Activated T-helper 1 cell treated with Interleukin-2 at 50 U/mL for 16 hours (primary cell): ENCODE results near the gene BRD7.

Experiments used
- DNase-seq: peaks from one replicate; pipeline ENCODE4 v3.0.0-alpha.2; 2020; ENCODE audit warnings: low read depth

The BRD7 gene

GRCh38 chr16:50303041-50303604, 65.7 kb downstream of the BRD7 start:
- no peak for DNase-seq

DNA sequence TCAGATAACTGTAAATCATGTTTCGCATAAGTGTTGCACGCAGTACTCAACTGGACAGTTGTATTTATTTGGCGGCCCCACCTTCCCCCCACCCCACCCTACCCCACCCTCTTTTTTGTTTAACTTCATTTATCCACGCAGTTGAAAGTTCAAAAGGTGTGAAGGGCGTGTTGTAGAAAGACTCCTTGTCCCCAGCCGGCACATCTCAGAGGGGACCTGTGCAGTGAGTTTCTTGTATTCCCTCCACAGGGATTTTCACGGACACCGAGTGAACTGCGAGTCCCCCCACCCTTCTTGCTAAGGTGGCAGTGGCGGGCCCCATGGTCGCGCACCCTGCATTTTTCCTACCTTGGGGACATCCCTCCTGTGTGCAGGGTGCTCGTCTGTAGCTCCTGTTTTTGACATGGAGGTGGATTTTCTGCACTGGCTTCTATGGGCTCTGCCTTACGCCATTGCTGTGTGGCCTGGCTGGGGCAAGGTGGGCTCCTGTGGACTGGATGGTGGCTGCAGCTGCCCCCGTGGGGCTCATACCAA, 66.2 kb downstream of the BRD7 start:
- DNase-seq = no peak

DNA sequence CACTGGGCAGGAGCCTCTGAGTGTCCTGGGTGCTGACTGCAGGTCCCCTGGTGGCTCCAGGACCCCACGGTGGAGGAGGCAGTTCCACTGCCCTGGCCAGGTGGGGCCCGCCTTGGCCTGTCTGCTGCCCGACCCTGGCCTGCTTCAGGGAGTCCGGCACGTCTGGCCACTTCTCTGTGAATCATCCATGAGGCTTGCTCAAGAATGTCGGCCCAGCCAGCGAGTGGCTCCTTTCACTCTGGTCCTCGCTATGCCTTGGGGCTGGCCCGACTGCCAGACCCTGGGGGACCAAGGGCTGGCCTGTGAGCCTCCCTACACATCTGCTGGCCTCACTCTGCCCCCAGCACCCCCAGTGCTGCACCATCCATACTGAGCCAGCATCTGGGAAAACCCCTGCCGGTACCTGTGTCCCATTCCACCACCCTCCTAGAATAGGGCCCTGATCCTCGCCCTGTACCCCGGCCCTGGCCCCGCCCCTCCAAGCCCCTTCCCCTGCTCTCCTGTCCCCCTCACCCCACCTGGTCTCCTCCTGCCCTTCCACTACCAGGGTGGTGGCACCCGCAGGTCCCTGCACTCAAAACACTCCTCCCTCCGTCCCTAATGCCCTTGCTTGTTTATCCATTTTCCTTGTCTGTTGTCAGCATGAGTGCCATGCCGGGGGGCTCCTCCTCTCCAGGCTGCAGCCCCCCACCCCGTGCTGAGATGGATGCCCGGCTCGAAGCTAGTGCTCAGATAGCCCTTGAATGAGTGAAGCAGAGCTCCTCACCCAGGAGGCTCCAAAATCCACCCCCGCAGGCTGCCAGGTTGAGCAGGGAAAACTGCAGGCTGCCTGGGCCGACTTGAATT, 66.9 kb downstream of the BRD7 start:
- no peak for DNase-seq

- DNase-seq = no peak
Measured at GRCh38 chr16:50300942-50301625, 67.7 kb downstream of the BRD7 start.

DNA sequence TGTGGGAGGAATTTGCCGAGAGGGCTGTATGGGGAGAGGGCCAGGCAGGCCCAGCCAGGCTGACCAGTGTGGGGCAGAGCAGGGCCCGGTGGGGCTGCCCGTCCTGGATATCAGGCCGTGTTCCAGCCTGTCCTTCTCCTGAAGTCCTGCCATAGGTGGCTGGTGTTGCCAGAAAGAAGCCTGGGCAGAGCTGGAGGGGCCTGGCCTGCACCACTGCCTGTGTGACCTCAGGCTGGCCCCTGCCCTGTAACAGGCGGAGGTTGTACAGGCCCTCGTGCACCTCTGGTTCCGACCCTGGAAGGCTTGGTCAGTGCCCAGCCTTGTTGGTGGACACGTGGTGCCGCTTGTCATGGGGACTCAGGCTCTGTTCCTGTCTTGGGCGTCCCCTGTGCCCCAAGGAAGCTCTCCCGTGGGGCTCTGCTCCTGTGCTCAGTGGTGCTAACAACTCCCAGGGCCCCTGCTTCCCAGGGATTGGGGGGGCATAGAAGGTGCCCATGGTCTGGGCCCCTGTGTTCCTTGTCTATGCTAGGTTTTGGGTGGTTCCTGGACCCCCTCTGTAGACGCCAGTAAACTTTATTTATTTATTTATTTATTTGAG, 69.2 kb downstream of the BRD7 start:
- DNase-seq = no peak

DNA sequence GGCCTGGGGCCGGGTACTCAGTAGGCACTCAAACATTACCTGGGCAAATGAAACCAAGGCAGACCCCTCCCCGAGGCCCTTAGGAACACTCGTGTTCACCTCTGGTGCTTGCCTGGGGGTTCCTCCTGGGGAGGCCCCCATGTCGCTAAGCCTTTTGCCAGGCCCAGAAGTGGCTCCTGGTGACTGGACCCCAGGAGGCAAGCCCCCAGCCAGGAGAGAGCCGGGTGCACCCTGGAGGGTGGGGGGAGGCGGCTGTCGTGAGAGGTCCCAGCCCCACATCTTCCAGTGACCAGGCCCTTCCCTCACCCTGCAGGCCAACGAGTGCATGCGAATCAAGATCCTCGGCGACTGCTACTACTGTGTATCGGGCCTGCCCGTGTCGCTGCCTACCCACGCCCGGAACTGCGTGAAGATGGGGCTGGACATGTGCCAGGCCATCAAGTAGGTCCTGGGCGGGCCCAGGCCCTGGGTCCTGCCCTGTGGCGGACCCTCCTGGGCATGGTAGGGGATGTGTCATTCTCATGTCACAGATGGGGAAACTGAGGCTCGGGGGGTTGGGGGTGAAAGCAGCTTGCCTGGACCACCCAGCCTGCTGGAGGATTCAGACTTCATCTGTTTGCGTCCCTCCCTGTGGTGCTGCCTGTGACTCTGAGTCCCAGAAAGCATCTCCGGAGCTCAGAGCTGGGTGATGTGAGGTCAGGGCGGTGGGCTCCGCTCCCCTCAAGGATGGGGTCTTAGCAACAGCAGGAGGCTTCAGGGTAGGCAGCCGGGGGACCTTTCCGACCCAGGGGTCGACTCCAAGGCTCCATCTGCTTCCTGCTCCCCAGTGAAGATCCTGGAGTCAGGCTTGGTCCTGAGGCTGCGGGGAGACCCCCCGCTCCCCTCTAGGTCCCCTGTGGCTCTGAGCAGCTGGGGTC, 69.9 kb downstream of the BRD7 start:
- DNase-seq = no peak

- no peak for DNase-seq
Measured at GRCh38 chr16:50298075-50298460, 70.7 kb downstream of the BRD7 start.

- no peak for DNase-seq
Measured at GRCh38 chr16:50297301-50298074, 71.3 kb downstream of the BRD7 start.

- no peak for DNase-seq
Measured at GRCh38 chr16:50296807-50297206, 72.0 kb downstream of the BRD7 start.

- no peak for DNase-seq
Measured at GRCh38 chr16:50295541-50296132, 73.2 kb downstream of the BRD7 start.

DNA sequence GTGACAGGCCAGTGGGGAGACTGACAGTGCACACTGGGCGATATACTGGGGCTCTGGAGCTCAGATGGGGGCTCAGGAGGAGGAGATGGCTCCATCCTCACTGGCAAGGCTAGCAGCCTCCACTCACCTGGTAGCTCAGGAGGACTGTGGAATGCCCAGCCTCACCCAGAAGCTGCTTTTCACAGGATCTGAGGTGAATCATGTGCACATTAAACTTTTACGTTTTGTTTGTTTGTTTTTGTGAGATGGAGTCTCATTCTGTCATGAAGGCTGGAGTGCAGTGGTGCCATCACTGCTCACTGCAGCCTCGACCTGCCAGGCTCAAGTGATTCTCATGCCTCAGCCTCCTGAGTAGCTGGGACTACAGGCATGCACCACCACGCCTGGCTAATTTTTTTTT, 73.8 kb downstream of the BRD7 start:
- DNase-seq = no peak

DNA sequence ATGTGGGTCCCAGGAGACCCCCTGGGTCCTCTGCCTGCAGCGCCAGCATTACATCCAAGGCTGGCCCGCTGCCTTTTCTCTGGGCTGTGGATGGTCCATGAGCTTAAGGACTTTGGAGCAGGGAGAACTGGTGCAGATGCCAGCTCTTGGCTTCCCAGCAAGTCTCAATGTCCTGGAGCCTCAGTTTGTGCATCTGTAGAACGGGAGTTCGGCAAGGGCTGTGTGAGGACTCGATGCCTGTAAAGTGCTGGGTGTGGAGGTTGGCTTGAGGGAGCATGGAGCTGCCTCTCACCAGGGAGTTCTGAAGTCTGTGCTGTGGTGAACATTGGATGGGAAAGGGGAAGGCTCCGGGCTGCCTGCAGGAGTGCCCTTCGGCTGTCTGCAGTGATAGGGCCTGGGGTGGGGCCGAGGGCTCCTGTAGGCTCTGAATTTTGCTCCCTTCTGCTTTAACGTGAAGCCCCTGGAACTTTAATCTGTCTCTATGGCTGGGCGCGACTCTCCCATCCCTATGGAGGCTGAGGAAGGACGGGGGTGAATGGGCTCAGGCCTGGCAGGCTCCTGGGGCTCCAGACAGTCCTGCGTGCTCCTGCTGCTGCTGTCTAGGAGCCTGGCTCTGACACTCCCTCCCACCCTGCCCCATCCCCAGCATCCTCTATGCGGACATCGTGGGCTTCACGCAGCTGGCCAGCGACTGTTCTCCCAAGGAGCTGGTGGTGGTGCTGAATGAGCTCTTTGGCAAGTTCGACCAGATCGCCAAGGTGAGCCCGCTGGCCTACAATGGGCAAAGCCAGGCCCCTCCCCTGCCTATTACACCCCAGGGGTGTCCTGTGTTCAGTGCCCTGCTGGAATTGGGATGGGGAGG, 74.6 kb downstream of the BRD7 start:
- no peak for DNase-seq

GRCh38 chr16:50293041-50293783, 75.6 kb downstream of the BRD7 start:
- DNase-seq = no peak

GRCh38 chr16:50292566-50292948, 76.2 kb downstream of the BRD7 start:
- DNase-seq = no peak

DNA sequence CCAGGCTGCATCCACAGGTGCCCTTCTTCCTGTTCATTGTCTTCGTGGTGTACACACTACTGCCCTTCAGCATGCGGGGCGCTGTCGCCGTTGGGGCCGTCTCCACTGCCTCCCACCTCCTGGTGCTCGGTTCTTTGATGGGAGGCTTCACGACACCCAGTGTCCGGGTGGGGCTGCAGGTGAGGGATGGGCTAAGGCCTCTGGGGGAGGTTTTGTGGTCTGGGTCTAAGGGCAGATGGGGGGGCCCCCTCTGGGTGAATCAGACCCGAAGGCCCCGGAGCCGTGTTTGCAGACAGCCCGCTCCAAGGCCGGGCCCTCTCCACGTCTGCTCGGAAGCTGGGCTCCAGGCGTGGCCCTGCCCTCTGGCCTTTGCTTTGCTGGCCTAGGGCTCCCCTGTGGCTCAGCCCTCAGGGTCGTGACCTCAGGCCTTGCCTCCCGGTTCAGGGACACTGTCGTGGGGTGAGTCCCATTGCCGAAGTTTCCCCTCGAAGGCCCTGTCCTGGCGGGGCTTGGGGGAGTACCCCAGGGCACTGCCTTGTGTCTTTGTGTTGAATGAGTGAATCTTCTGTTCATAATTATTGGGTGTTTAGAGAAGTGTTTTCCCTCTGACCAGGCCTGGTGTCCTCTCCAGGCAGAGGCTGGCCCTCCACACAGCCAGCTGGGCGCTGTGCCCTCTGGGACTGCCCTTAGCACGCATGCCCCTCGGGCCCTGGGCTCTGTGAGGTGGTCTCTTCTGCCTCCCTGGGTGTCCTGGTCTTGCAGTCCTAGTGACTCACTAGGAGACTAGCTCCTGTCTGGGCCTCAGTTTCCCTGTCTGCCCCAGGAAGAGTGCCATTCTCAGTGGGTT, 76.8 kb downstream of the BRD7 start:
- no peak for DNase-seq

GRCh38 chr16:50290856-50291255, 77.9 kb downstream of the BRD7 start:
- DNase-seq = no peak

DNA sequence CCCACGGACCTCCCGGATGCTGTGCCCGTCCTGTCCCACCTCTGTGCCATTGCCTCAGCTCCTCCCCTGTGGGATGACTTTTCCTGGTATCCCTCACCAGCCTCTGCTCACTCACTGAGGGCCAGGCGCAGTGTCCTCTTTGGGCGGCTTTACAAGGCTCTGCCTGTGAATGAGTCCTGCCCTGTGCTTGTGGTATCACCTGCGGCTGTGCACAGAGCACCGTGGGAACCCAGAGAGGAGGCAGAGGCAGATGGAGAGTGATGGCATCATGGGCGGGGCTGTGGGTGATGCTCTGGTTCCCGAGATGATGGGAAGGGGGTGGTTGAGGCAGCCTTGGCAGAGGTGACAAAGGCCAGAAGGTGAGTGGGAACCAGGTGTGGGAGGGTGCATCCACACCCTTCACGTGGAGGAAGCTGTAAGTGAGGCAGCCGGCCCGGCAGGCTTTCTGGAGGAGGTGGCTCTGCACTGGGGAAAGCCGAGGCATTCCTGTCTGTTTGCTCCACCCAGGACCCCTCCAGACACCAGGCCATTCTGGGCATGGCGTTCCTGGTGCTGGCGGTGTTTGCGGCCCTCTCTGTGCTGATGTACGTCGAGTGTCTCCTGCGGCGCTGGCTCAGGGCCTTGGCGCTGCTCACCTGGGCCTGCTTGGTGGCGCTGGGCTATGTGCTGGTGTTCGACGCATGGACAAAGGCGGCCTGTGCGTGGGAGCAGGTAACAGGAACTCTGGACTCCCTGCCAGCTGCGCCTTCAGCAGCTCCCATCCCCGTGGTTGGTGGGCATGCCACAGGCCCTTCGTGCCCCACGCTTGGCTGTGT, 78.6 kb downstream of the BRD7 start:
- no peak for DNase-seq
